Natural killer cell (primary cell): ENCODE data around the gene TM4SF1. TPM values are rescaled to one million over a fixed set of nuclear protein-coding genes. Genes with fewer than 3 reads are reported as not detected.
"Not testable (repeated sequence)": the region's sequence is repeated elsewhere in the genome, so short reads cannot be mapped to it uniquely, and the experiment has no call there.

Source experiments
- ATAC-seq, 3 donors: fragments of 150-1000 bp in 2 of 3; fragments of 200-7000 bp in 1 of 3; cut with Tn5 transposase; 1 replicate in 1 of 3; 2 replicates in 2 of 3; pipeline ENCODE4 v1.10.0; 2021; ENCODE audit warnings: mild to moderate bottlenecking in 2 of 3, moderate library complexity in 2 of 3
- DNase-seq, 2 donors: peaks; one replicate each; pipeline versions ENCODE4 v3.0.0 to v3.0.0-alpha.2; 2013 to 2021; ENCODE audit warnings: mixed read lengths in 1 of 2
- H3K27ac ChIP-seq: one replicate; pipeline ENCODE4 v1.5.1; 2013; ENCODE audit warnings: mild to moderate bottlenecking, low read length
- H3K27me3 ChIP-seq: one replicate; pipeline ENCODE4 v1.6.1; 2013; ENCODE audit warnings: low read length; ENCODE audit not compliant: control insufficient read depth, insufficient read depth
- H3K36me3 ChIP-seq: one replicate; pipeline ENCODE4 v1.6.1; 2013; ENCODE audit warnings: low read length; ENCODE audit not compliant: control insufficient read depth, insufficient read depth
- H3K4me1 ChIP-seq: one replicate; pipeline ENCODE4 v1.6.1; 2013; ENCODE audit warnings: low read length; ENCODE audit not compliant: control insufficient read depth, insufficient read depth
- H3K4me3 ChIP-seq: one replicate; pipeline ENCODE4 v1.5.1; 2013; ENCODE audit warnings: low read length
- H3K9me3 ChIP-seq: one replicate; pipeline ENCODE4 v1.6.1; 2013; ENCODE audit warnings: low read length; ENCODE audit not compliant: control insufficient read depth, insufficient read depth
- H3K27ac Mint-ChIP-seq, 2 donors: one replicate each; pipeline ENCODE4 v1.8.0; 2022; ENCODE audit warnings: mild to moderate bottlenecking in 2 of 2, mixed read lengths in 2 of 2, moderate library complexity in 1 of 2
- H3K27me3 Mint-ChIP-seq, 2 donors: one replicate each; pipeline ENCODE4 v1.8.0; 2022; ENCODE audit warnings: low read depth in 2 of 2, mixed read lengths in 2 of 2
- H3K36me3 Mint-ChIP-seq: one replicate; pipeline ENCODE4 v1.8.0; 2022; ENCODE audit warnings: mixed read lengths
- H3K4me1 Mint-ChIP-seq, 2 donors: one replicate each; pipeline ENCODE4 v1.8.0; 2022; ENCODE audit warnings: mixed read lengths in 2 of 2
- H3K4me3 Mint-ChIP-seq: one replicate; pipeline ENCODE4 v1.8.0; 2022; ENCODE audit warnings: mild to moderate bottlenecking, moderate library complexity, mixed read lengths
- H3K9me3 Mint-ChIP-seq, 2 donors: one replicate each; pipeline ENCODE4 v1.8.0; 2022; ENCODE audit warnings: mixed read lengths in 2 of 2
- WGBS: methylation state at CpG from one replicate; pipeline ENCODE4 v1.1.7; 2013; ENCODE audit warnings: missing lambda C conversion rate; ENCODE audit not compliant: insufficient coverage; 5-methylcytosine and 5-hydroxymethylcytosine counted together
- intact Hi-C: fragments of 100-400 bp; cut with micrococcal nuclease; formaldehyde crosslinking; loops from one replicate; pipeline ENCODE4 v1.14.2; 2022
- total RNA-seq, 4 donors: library from RNA; stranded (reverse); fragments of 120-200 nt in 1 of 4; gene quantifications; one replicate each; pipeline versions ENCODE4 v1.2.3 to v1.2.4, GENCODE V29; 2013 to 2022
- TF ChIP-seq, protein P1 (sequence below): fragments of 200-600 bp; IDR thresholded peaks from one replicate; pipeline ENCODE4 v1.8.0; 2022; ENCODE audit warnings: antibody characterized with exemption

TM4SF1 gene
- total RNA-seq, 3 donors from 2014 or later (not counting 1 experiment from before 2014, with no cell fraction given) = not detected

DNA sequence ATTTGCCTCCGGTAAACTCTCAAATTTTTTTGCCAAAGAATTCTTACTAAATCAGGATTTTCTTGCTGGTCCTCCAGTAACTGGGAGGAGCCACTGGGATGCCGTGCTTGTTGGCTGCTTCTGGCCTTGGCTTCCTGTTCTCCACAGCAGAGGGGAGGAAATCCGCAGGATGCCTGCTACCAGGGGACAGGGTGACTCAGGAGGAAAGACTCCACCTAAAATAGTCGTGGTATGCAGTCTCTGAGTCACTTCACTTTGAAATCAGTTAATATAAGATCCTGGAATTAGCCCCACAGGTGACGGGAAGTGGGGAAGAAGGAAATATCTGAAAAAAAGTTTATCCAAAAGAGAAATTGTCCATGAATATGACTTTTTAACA lies 37.5 kb downstream of the TM4SF1 start:
- peaks cover 6% of the 10 kb centered on the region for H3K27me3 ChIP-seq
- H3K4me3 ChIP-seq = no peak overlapping the region
- H3K9me3 Mint-ChIP-seq = no peaks in the 10 kb centered on the region
- H3K36me3 ChIP-seq = no peaks in the 10 kb centered on the region
- DNase-seq = no peak
- ATAC-seq = no peak
- WGBS = 16% methylated on average over 5 of the region's 5 CpGs
- no peaks in the 10 kb centered on the region for H3K9me3 ChIP-seq
- no peaks in the 10 kb centered on the region for H3K4me1 ChIP-seq
- no peak overlapping the region for H3K27ac ChIP-seq
- H3K36me3 Mint-ChIP-seq = no peaks in the 10 kb centered on the region
- TF ChIP-seq, protein P1, sequence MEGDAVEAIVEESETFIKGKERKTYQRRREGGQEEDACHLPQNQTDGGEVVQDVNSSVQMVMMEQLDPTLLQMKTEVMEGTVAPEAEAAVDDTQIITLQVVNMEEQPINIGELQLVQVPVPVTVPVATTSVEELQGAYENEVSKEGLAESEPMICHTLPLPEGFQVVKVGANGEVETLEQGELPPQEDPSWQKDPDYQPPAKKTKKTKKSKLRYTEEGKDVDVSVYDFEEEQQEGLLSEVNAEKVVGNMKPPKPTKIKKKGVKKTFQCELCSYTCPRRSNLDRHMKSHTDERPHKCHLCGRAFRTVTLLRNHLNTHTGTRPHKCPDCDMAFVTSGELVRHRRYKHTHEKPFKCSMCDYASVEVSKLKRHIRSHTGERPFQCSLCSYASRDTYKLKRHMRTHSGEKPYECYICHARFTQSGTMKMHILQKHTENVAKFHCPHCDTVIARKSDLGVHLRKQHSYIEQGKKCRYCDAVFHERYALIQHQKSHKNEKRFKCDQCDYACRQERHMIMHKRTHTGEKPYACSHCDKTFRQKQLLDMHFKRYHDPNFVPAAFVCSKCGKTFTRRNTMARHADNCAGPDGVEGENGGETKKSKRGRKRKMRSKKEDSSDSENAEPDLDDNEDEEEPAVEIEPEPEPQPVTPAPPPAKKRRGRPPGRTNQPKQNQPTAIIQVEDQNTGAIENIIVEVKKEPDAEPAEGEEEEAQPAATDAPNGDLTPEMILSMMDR = no peak
- no peak overlapping the region for H3K27ac Mint-ChIP-seq
- H3K4me1 Mint-ChIP-seq = no peaks in the 10 kb centered on the region
- peaks cover 16 to 24% of the 10 kb centered on the region in 2 donors for H3K27me3 Mint-ChIP-seq
- intact Hi-C loops = no loop called here
- H3K4me3 Mint-ChIP-seq = no peak overlapping the region

DNA sequence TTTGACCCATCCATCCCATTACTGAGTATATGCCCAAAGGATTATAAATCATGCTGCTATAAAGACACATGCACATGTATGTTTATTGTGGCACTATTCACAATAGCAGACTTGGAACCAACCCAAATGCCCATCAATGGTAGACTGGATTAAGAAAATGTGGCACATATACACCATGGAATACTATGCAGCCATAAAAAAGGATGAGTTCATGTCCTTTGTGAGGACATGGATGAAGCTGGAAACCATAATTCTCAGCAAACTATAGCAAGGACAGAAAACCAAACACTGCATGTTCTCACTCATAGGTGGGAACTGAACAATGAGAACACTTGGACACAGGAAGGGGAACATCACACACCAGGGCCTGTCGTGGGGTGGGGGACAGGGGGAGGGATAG lies 40.0 kb downstream of the TM4SF1 start:
- DNase-seq, ATAC-seq, H3K4me3 Mint-ChIP-seq, H3K4me3 ChIP-seq, H3K36me3 Mint-ChIP-seq, H3K27me3 ChIP-seq, H3K9me3 Mint-ChIP-seq, H3K4me1 ChIP-seq, H3K27ac ChIP-seq, H3K4me1 Mint-ChIP-seq, H3K36me3 ChIP-seq, H3K27ac Mint-ChIP-seq, intact Hi-C loops, H3K9me3 ChIP-seq: not testable (repeated sequence)
- WGBS = no CpG with 5 or more reads among the region's 1 CpG
- peaks cover 13 to 14% of the 10 kb centered on the region in 2 donors for H3K27me3 Mint-ChIP-seq

DNA sequence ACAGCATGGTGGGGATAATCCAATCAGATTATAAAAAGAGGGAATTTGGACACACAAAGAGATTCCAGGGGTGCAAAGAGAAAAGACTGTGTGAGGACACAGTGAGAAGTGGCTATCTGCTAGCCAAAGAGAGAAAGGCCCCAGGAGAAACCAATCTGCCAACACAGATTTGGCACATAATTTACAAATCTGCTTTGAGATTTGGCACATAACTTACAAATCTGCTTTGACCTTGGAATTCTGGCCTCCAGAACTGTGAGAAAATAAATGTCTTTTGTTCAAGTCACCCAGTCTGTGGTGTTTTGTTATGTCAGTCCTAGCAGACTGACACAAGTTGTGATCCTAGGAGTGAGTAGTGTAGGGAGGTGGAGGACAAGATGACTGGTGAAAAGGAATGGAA lies 40.5 kb downstream of the TM4SF1 start:
- intact Hi-C loops = no loop called here
- Histone ChIP-seq H3K27me3 (peaks cover 6% of the 10 kb centered on the region), H3K27ac (no peak overlapping the region), H3K36me3 (no peaks in the 10 kb centered on the region), H3K4me1 (no peaks in the 10 kb centered on the region), H3K4me3 (no peak overlapping the region), H3K9me3 (no peaks in the 10 kb centered on the region)
- Mint-ChIP-seq H3K9me3 (no peaks in the 10 kb centered on the region), H3K27ac (no peak overlapping the region), H3K36me3 (no peaks in the 10 kb centered on the region), H3K4me3 (no peak overlapping the region), H3K4me1 (no peaks in the 10 kb centered on the region), H3K27me3 (peaks cover 12 to 13% of the 10 kb centered on the region in 2 donors)
- no peak for ATAC-seq
- DNase-seq = no peak
- TF ChIP-seq, protein P1 = no peak

DNA sequence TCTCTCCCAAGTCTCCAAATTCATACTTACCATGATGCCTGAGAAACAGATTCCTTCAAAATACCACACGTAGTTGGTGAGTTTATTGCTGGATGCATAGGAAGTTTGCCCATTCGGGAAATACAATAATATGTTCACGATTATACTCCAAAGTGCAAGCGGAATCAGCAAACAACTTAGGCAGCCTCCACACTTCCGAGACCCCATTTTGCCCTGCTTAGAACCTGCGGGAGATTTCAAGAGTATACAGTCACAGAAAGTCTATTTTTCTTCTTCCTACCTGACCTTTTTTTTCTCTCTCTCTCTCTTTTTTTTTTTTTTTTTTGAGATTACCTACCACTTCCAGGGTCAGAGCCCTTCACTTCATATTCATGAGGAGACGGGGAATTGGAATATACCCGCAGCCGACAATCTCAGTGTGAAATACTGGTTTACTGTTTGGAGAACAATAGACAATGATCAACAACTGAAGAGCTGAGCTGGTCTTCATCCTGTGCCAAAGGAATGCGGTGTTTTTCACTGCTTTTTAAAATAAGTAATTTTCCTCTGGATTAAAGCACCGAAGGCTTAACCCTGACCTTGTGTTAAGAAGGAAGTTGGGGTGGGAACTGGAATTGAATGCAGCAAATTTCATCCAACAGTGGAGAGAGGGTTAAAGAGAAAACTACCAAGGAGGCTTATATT lies 44.1 kb downstream of the TM4SF1 start, which contains the start of gene TM4SF18:
TM4SF18 (minus strand) TSS at position 461 of the 684 bp plus-strand sequence; CDS start at position 207, 254 bp downstream.
- Histone ChIP-seq H3K36me3 (no peaks in the 10 kb centered on the region), H3K9me3 (no peaks in the 10 kb centered on the region), H3K27me3 (no peaks in the 10 kb centered on the region), H3K4me3 (no peak within 1 kb of the TSS), H3K4me1 (no peaks in the 10 kb centered on the region), H3K27ac (no peak within 1 kb of the TSS)
- WGBS = 87% methylated on average over 10 of the region's 11 CpGs
- Mint-ChIP-seq H3K27ac (no peak within 1 kb of the TSS), H3K36me3 (no peaks in the 10 kb centered on the region), H3K4me1 (no peaks in the 10 kb centered on the region), H3K27me3 (peaks cover 5 to 12% of the 10 kb centered on the region in 2 donors), H3K9me3 (no peaks in the 10 kb centered on the region), H3K4me3 (no peak within 1 kb of the TSS)
- intact Hi-C loops = no loop called here
- DNase-seq (no peak), ATAC-seq (no peak)
- TF ChIP-seq, protein P1 = no peak
